HG03097 (cell line): ENCODE results near the gene UBAC1.
"Not testable (repeated sequence)": the region's sequence is repeated elsewhere in the genome, so short reads cannot be mapped to it uniquely, and the experiment has no call there.

Experiments
- ATAC-seq: cut with Tn5 transposase; IDR thresholded peaks from one replicate; pipeline ENCODE4 v1.9.1; 2021; ENCODE audit not compliant: unreplicated experiment, low FRiP score

Gene UBAC1

DNA sequence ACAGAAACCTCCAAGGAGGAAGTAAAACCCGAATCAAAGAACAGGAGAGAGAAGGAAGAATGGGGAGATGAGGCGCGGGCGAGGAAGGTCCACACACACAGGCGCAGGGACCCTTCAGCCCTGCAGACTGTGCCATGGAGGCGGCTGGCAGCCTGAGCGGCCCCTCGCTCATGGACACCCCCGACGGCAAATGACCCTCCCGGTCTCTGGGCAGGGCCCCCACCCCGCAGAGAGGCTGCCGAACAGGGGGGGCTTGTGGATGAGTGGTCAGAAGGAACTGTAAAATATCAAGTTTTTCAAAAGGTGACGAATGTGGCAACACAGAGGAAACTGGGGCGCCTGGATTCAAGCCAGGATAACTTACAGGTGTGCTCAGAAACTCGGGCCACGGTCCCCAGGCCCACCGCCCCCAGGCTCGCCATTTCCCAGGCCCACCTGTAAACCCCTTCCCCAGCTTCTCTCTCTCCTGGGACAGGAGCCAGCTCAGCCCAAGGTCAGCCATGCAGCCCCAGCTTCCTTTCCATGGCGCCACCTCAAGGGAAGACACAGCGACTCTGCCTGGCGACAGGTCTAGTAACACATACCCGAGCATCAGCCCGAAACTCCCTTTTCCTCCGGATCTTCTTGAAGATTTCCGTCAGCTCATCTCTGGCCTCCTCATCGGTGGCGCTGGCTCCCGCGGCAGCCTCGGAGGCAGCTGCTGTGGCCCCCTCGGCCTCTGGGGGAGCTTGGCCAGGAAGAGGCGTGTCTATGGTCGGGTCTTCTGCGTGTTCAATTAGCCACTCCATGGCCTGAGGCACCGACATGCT lies 16.5 kb downstream of the UBAC1 start:
- ATAC-seq, result no peak

GRCh38 chr9:135943604-135944003 lies 17.6 kb downstream of the UBAC1 start:
- not testable (repeated sequence) for ATAC-seq

- no peak for ATAC-seq
Measured at GRCh38 chr9:135941288-135941995, 19.7 kb downstream of the UBAC1 start.

DNA sequence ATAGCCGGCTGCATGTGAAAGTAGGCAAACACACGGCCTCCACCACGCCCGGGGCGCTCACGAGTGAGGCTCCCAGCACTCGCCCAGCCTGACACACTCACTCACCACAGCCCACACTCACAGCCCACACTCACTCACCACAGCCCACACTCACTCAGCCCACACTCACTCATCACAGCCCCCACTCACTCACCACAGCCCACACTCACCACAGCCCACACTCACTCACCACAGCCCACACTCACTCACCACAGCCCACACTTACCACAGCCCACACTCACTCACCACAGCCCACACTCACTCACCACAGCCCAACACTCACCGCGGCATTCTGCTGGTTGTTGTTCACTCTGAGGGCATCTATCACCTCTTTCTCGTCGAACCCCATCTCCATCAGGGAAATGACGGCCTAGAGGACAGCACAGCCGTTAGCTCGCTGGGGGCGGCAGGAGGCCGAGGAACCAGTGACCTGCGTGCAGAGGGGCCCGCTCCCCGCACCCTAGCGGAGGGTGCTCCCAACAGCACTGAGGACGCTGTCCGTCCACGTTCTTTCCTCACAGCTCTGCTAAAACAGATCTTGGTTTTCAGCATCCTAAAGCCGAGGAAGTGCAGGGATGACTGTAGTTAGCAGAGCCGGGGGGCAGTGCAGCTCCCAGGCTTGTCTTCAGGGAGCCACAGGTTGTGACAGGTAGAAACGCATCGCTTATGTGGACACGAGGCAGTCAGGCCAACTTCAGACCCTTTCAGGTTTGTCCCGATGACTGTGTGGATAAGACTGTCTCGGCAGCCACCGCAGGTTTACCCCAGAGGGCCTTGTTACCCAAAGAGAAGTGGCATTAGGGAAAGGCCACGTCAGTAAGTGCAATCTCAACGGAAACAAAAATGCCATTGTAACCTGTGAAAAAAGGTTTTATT lies 21.6 kb downstream of the UBAC1 start:
- ATAC-seq, result no peak

GRCh38 chr9:135937521-135938489 lies 23.4 kb downstream of the UBAC1 start:
- ATAC-seq, result no peak

GRCh38 chr9:135933114-135933513 lies 28.1 kb downstream of the UBAC1 start:
- ATAC-seq, result no peak

GRCh38 chr9:135932656-135933055 lies 28.5 kb downstream of the UBAC1 start:
- no peak for ATAC-seq

- no peak for ATAC-seq
Measured at GRCh38 chr9:135931349-135931820, 29.8 kb downstream of the UBAC1 start.

DNA sequence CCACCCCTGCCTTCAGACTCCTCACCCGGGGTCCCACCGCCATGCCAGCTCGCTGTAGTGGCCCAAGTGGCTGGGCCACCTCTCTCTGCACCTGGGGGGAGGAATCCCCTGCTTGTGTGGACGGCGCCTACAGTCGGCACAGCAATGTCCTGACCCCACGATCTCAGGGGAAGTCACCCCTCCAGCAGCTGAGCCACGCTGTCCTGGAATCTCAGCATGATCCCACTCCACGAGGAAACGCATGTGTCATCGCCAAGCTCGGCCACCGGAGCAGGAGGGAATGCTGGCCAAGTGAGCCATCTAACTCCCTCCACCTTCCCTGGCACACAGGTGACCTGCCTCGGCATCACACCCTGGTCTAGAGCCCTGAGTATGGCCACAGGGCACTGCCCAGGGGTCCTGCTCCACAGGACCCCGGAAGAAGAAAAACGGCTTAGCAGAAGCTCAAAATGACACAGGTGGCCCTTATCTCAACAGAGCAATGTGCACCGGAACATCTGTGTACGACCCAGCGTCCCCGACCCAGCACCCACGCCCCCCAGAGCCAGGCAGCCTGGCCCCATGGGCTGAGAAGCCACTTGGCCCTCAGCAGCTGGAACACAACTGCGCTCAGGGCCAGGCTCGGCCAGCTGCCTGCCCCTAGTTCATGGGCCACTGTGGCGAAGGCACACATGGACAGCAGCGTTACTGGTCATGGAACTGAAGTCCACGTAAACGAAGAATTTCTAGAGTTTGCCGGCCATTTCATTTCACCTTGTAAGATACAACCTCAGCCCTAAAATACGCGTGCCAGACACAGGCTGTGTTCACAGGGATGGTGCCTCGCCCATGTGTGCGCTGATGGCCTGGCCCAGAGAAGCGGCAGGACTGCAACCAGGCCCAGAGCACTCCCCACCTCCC lies 30.5 kb downstream of the UBAC1 start:
- ATAC-seq, result no peak

DNA sequence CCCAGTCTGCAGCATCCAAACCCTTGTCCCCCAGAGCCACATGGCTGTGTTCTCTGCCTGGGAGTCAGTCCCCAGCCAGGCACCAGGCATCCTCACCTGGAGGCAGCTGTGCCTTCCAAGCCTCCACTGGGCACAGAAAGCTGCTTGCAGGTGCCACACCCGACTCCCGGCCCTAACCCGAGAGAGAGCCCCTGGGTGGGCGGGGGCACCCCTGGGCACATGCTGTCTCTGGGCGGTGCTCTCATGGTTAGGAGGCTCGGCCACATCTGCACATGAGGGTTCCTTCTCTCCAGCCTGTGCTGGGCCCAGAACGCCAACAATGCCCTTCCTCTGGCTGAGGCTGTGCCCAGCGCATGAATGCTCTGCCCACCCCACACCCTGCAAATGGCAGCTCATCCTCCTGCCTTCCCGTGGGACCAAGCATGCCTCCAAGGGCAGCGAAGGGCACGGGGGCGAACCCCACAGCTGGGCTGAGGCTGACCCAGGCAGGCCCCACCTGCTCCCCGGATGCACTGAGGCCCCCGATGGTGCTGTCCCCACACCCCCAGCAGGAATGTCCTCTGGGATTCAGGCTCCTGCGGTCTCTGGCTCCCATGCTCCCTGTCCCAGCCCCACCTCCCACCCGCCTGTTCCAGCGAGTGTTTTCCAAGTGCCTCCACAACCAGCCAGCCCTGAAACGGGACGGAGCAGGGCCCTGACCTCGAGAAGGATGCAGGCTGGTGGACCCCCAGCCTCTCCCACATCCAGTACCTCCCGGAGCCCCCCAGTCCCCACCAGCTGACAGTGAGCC lies 31.3 kb downstream of the UBAC1 start:
- ATAC-seq, result no peak

DNA sequence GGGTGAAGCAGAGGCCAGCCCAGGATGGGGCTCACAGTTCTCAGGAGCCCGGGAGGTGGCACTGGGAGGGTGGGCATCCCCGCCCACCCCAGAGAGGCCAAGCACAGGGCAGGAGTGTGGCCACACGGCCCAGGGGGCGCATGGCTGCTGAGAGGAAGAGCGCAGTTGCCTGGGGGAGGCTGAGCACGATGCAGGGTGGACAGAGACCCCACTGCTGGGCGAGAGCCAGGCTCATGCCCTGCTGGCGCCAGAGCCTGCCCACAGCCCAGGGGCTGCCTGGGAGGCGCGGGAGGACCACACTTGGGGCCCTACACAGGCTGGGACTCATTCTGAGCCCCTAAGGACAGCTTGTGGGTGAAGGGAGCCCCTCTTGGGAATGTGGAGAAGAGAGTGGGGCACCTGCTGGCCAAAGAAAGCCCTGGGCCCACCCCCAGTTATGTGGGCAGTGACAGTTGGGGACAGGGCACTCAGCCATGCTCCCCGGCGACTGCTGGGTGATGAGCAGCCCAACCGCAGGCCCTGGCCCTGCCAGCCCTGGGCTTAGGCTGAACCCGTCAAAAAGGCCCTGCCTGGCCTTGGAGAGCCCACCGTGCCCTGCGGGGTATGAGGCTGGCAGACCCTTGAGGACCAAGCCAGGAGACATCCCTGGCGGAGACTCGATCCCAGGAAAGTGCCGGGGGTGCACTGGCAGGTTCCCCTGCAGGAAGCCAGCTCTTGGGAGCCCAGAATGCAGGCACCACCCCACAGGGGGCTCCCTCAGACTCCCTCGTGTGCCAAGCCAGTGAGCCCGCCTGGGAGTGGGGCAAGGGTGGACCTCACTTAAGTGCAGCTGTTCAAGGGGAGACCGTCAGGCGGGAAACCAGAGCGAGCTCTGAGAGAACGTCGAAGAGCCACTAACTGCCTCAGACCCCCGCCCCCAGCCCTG lies 32.2 kb downstream of the UBAC1 start:
- ATAC-seq, result no peak

DNA sequence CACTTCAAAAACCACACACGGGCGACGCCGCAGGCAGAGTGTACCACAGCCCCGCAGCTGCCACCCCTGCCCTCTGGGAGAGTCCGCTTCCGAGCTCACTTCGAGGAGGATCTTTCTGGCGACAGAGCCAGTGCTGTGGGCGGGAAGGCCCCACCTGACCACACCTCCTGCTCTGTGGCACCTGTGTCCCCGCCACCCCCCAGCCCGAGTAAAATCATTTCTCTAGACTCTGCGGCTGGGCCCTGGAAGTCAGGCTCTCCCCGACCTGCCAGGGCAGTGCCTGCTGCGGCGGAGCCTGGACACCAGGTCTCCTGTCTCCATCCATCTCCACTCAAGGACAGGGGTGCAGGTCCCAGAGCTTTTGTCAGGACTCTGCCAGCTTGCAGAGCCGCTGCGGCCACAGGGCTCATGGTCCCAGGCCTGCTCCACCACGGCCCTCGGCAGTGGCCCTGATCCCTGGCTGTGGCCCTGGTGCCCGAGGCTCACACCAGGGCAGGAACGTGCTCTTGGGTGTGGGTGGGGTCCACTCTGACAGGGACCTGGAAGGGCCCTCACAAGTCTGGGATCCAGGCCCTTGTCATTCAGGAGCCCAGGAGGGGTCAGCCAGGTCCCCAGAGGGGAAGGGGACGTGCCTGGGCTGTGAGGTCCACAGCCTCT lies 33.0 kb downstream of the UBAC1 start:
- ATAC-seq, result no peak

DNA sequence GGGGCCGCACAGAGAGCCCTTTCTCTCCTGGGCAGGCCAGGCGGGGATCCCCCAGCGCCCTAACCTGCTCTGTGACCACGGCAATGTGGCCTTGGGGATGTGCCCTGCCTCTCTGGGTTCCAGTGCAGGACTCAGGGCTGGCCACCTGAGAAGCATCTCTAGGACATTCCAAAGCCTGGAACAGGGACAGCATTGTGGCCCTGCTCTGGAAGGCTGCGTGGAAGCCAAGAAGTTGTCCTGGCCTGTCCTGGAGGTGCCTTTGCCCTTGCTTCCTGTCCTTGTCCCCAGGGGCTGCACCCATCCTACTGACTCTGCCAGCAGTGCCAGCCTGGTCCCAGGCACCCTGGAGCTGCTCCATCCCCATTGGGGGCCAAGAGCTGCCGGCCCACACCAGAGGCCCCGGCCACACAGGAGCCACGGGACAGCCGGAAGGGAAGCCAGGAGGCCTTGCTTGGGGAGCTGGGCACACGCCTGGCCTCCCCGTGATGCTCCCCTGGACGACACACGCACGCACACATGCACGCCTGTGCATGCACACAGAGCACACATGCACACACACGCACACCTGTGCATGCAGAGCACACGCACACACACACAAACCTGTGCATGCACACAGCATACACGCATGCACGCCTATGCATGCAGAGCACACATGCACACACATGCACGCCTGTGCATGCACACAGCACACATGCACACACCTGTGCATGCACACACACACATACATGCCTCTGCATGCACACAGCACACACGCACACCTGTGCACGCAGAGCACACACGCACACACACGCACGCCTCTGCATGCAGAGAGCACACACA lies 33.8 kb downstream of the UBAC1 start:
- ATAC-seq, result no peak

- ATAC-seq, result no peak
Measured at GRCh38 chr9:135926402-135927194, 34.6 kb downstream of the UBAC1 start.
